ENCODE results near the gene PARN. TPM values are rescaled to one million over a fixed set of nuclear protein-coding genes. Genes with fewer than 3 reads are reported as not detected.
"Not testable (repeated sequence)": the region's sequence is repeated elsewhere in the genome, so short reads cannot be mapped to it uniquely, and the experiment has no call there.

The PARN gene
- total and polyA plus RNA-seq, 12 donors = 11.7 to 121 (median 35.6) TPM

GRCh38 chr16:14649816-14650215 is 19.8 kb upstream of the PARN start:
- TF ChIP-seq POLR2A (IDR thresholded peaks at IDR 0.05) = no peak
- TF ChIP-seq, protein P1, sequence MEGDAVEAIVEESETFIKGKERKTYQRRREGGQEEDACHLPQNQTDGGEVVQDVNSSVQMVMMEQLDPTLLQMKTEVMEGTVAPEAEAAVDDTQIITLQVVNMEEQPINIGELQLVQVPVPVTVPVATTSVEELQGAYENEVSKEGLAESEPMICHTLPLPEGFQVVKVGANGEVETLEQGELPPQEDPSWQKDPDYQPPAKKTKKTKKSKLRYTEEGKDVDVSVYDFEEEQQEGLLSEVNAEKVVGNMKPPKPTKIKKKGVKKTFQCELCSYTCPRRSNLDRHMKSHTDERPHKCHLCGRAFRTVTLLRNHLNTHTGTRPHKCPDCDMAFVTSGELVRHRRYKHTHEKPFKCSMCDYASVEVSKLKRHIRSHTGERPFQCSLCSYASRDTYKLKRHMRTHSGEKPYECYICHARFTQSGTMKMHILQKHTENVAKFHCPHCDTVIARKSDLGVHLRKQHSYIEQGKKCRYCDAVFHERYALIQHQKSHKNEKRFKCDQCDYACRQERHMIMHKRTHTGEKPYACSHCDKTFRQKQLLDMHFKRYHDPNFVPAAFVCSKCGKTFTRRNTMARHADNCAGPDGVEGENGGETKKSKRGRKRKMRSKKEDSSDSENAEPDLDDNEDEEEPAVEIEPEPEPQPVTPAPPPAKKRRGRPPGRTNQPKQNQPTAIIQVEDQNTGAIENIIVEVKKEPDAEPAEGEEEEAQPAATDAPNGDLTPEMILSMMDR (IDR thresholded peaks at IDR 0.05) = no peak
- no peak for DNase-seq
- H3K27ac ChIP-seq = no peak overlapping the region
- 93 to 97% (median 96%) methylated on average over 9 to 10 of the region's 10 CpGs for WGBS, 4 donors
- intact Hi-C loops (cut with DNase I) = no loop called here
- H3K9me3 ChIP-seq (replicated peaks in 1 of 3) = no peaks in the 10 kb centered on the region
- H3K4me3 ChIP-seq = no peak overlapping the region
- peaks cover 0 to 82% of the 10 kb centered on the region in 2 donors for H3K36me3 ChIP-seq (replicated peaks in 1 of 2)
- H3K27me3 ChIP-seq = no peaks in the 10 kb centered on the region
- no peaks in the 10 kb centered on the region for H3K4me1 ChIP-seq (replicated peaks in 1 of 2)

GRCh38 chr16:14641926-14642325 is 11.9 kb upstream of the PARN start:
- DNase-seq = no peak
- Histone ChIP-seq H3K27ac (no peak overlapping the region), H3K36me3 (replicated peaks in 1 of 2) (peaks cover 0 to 31% of the 10 kb centered on the region in 2 donors), H3K9me3 (replicated peaks in 1 of 3) (no peaks in the 10 kb centered on the region), H3K4me1 (replicated peaks in 1 of 2) (no peaks in the 10 kb centered on the region), H3K4me3 (no peak overlapping the region), H3K27me3 (no peaks in the 10 kb centered on the region)
- intact Hi-C loops (cut with DNase I) = no loop called here
- no peak for TF ChIP-seq POLR2A (IDR thresholded peaks at IDR 0.05)
- TF ChIP-seq, protein P1 (IDR thresholded peaks at IDR 0.05) = no peak
- WGBS, 4 donors = 89 to 95% (median 92%) methylated on average over 7 of the region's 7 CpGs

- no peak overlapping the region for H3K27ac ChIP-seq
- no peak overlapping the region for H3K4me3 ChIP-seq
- intact Hi-C loops (cut with DNase I) = no loop called here
- H3K4me1 ChIP-seq (replicated peaks in 1 of 2) = no peaks in the 10 kb centered on the region
- H3K9me3 ChIP-seq (replicated peaks in 1 of 3) = no peaks in the 10 kb centered on the region
- H3K36me3 ChIP-seq (replicated peaks in 1 of 2) = peaks cover 0 to 27% of the 10 kb centered on the region in 2 donors
- H3K27me3 ChIP-seq = no peaks in the 10 kb centered on the region
- no peak for DNase-seq
- no peak for TF ChIP-seq POLR2A (IDR thresholded peaks at IDR 0.05)
- TF ChIP-seq, protein P1 (IDR thresholded peaks at IDR 0.05) = no peak
- WGBS, 4 donors = 95 to 98% (median 97%) methylated on average over 8 of the region's 8 CpGs
Measured at GRCh38 chr16:14641206-14641605, 11.1 kb upstream of the PARN start.

DNA sequence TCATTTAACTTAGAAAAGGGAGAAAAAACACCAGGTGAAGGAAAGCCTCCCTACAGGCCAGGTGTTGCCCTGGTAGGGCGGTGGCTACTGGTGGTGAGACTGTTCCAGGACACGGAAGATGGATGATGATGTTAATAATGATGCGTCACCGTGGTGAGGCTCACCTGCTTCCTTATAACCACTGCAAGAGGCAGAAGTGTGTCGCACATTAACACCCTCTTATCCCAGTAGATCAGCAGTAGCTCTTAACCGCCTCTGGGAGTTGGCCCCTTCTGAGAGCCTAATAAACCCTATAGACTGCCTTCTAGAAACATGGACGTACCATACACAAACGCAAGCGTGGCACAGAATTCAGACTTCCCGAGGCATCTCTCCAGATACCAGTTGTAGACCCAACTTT is 10.5 kb upstream of the PARN start:
- no peak for DNase-seq
- no peak for TF ChIP-seq POLR2A (IDR thresholded peaks at IDR 0.05)
- TF ChIP-seq, protein P1 (IDR thresholded peaks at IDR 0.05) = no peak
- Histone ChIP-seq H3K27ac (no peak overlapping the region), H3K9me3 (replicated peaks in 1 of 3) (no peaks in the 10 kb centered on the region), H3K4me3 (no peak overlapping the region), H3K4me1 (replicated peaks in 1 of 2) (no peaks in the 10 kb centered on the region), H3K27me3 (no peaks in the 10 kb centered on the region), H3K36me3 (replicated peaks in 1 of 2) (peaks cover 0 to 20% of the 10 kb centered on the region in 2 donors)
- intact Hi-C loops (cut with DNase I) = no loop called here
- WGBS, 4 donors = 89 to 92% (median 90%) methylated on average over 10 of the region's 10 CpGs

DNA sequence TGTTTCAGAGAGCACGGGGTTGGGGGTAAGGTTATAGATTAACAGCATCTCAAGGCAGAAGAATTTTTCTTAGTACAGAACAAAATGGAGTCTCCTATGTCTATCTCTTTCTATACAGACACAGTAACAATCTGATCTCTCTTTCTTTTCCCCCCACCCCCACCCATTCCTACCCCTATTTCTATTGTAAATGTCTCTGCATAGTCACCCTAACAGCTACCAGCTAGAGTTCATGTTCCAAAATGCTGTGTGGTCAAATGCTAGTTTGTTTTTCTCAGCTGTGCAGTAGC is 6.8 kb upstream of the PARN start:
- not testable (repeated sequence) for H3K27ac ChIP-seq

DNA sequence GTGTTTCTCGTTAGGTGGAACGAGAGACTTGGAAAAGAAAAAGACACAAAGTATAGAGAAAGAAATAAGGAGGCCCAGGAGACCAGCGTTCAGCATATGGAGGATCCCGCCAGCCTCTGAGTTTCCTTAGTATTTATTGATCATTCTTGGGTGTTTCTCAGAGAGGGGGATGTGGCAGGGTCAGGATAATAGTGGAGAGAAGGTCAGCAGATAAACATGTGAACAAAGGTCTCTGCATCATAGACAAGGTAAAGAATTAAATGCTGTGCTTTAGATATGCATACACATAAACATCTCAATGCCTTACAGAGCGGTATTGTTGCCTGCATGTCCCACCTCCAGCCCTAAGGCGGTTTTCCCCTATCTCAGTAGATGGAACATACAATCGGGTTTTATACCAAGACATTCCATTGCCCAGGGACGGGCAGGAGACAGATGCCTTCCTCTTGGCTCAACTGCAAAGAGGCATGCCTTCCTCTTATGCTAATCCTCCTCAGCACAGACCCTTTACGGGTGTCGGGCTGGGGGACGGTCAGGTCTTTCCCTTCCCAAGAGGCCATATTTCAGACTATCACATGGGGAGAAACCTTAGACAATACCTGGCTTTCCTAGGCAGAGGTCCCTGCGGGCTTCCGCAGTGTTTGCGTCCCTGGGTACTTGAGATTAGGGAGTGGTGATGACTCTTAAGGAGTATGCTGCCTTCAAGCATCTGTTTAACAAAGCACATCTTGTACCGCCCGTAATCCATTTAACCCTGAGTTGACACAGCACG is 6.3 kb upstream of the PARN start:
- H3K9me3 ChIP-seq (replicated peaks in 1 of 3); intact Hi-C loops (cut with DNase I); DNase-seq; H3K36me3 ChIP-seq (replicated peaks in 1 of 2); H3K27me3 ChIP-seq; H3K27ac ChIP-seq; H3K4me3 ChIP-seq: not testable (repeated sequence)
- 68 to 80% (median 71%) methylated on average over 17 of the region's 17 CpGs for WGBS, 4 donors
- H3K4me1 ChIP-seq (replicated peaks in 1 of 2) = peaks cover 10 to 19% of the 10 kb centered on the region in 2 donors

More for the DNA sequence above, 6.8 kb upstream of the PARN start:
- H3K4me3 ChIP-seq; intact Hi-C loops (cut with DNase I); H3K36me3 ChIP-seq (replicated peaks in 1 of 2); DNase-seq; H3K9me3 ChIP-seq (replicated peaks in 1 of 3); H3K27me3 ChIP-seq: not testable (repeated sequence)
- WGBS, 4 donors = 58 to 83% (median 69%) methylated on average over 1 of the region's 1 CpG
- H3K4me1 ChIP-seq (replicated peaks in 1 of 2) = peaks cover 10 to 17% of the 10 kb centered on the region in 2 donors

Measured in adrenal gland (tissue), 12 donors.